ENCODE measurements around the gene FBXO15. TPM values are rescaled to one million over a fixed set of nuclear protein-coding genes. Genes with fewer than 3 reads are reported as not detected.

Gene FBXO15
- total and polyA plus RNA-seq, 2 donors (not counting 3 experiments of a cell fraction or from before 2014, with no cell fraction given) = not detected

DNA sequence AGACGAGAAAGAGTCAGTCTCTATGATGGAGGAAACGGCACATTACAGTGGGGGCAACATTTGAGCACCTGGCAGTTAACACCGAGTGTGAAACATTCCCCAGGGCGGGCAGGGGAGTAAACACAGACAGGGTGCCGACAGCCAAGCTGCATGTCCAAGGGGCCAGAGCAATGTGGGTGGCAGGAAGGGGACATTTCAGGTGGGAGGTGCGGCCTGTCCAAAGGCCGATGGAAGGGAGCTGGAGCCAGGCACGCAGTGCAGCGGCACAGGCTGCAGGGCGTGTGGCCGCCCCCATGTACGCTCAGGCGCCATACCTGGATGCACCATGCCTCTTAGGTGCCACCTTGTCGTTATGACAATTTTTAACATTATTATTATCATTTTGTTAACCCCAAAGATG lies 43.9 kb upstream of the FBXO15 start:
- H3K27ac ChIP-seq (ENCODE audit: insufficient read depth, low read depth, low read length) = no peak overlapping the region
- CTCF ChIA-PET = interaction anchor here (4.6 kb wide), 1 partner anchor 150 kb away, joined by 86 read pairs; no protein-coding TSS in a partner anchor
- H3K4me3 ChIP-seq (replicated peaks in 1 of 3; ENCODE audit: insufficient read depth in 1 of 3, low read depth in 1 of 3, low read length in 3 of 3) = no peak overlapping the region
- dilution Hi-C loops (cut with MboI; ENCODE audit: extremely low pct_ligation_motif_present, low sequenced_read_pairs) = no loop called here
- DNase-seq (ENCODE audit: low read depth, low spot score) = no peak
- intact Hi-C loops (cut with micrococcal nuclease) = no loop called here
- H3K9me3 ChIP-seq (replicated peaks; ENCODE audit: control insufficient read depth, insufficient read depth, low read length) = no peaks in the 10 kb centered on the region
- H3K4me1 ChIP-seq (ENCODE audit: control insufficient read depth, extremely low read depth, insufficient read depth, low read length) = no peaks in the 10 kb centered on the region
- no peak for FAIRE-seq
- BruUV-seq (replicated peaks) = no TSS peak
- peaks cover 0 to 3% of the 10 kb centered on the region in 2 experiments for H3K27me3 ChIP-seq (ENCODE audit: control insufficient read depth in 2 of 2, insufficient read depth in 2 of 2, low read length in 2 of 2)
- no peak overlapping the region for H2AFZ ChIP-seq (ENCODE audit: low read depth, low read length)
- no peaks in the 10 kb centered on the region for H3K9me1 ChIP-seq (replicated peaks; ENCODE audit: control insufficient read depth, extremely low read depth, insufficient read depth, low read length)
- H3K36me3 ChIP-seq (ENCODE audit: control insufficient read depth in 2 of 2, extremely low read depth in 1 of 2, insufficient read depth in 2 of 2, low read length in 2 of 2) = no peaks in the 10 kb centered on the region
- POLR2A ChIA-PET = no interaction called here
- no peak for TF ChIP-seq POLR2A (IDR thresholded peaks at IDR 0.05; ENCODE audit: low read depth, low read length)
- no peak for TF ChIP-seq FOS (IDR thresholded peaks at IDR 0.05; ENCODE audit: borderline replicate concordance, insufficient read depth, low read length)
- TF ChIP-seq MAX (IDR thresholded peaks at IDR 0.05; ENCODE audit: insufficient read depth, insufficient read length) = no peak
- TF ChIP-seq POLR2AphosphoS5 (IDR thresholded peaks at IDR 0.05; ENCODE audit: insufficient read depth, low read depth, low read length) = no peak
- no peak for TF ChIP-seq EZH2 (IDR thresholded peaks at IDR 0.05; ENCODE audit: borderline replicate concordance, low read depth, low read length, severe bottlenecking)
- no peak for TF ChIP-seq MYC (IDR thresholded peaks at IDR 0.05; ENCODE audit: low read depth, low read length)
- no peak for TF ChIP-seq JUN (IDR thresholded peaks at IDR 0.05; ENCODE audit: borderline replicate concordance, insufficient read depth, insufficient read length, low read depth)
- TF ChIP-seq, protein P1, sequence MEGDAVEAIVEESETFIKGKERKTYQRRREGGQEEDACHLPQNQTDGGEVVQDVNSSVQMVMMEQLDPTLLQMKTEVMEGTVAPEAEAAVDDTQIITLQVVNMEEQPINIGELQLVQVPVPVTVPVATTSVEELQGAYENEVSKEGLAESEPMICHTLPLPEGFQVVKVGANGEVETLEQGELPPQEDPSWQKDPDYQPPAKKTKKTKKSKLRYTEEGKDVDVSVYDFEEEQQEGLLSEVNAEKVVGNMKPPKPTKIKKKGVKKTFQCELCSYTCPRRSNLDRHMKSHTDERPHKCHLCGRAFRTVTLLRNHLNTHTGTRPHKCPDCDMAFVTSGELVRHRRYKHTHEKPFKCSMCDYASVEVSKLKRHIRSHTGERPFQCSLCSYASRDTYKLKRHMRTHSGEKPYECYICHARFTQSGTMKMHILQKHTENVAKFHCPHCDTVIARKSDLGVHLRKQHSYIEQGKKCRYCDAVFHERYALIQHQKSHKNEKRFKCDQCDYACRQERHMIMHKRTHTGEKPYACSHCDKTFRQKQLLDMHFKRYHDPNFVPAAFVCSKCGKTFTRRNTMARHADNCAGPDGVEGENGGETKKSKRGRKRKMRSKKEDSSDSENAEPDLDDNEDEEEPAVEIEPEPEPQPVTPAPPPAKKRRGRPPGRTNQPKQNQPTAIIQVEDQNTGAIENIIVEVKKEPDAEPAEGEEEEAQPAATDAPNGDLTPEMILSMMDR (IDR thresholded peaks at IDR 0.05; ENCODE audit: extremely low read depth in 1 of 2, insufficient read depth in 1 of 2, low read depth in 1 of 2, low read length in 2 of 2) = no peak
- TF ChIP-seq GATA2 (IDR thresholded peaks at IDR 0.05; ENCODE audit: insufficient read depth, insufficient read length, low read depth, low read length) = no peak
- H3K9ac ChIP-seq (replicated peaks; ENCODE audit: extremely low read depth, insufficient read depth, low read length) = no peak overlapping the region
- H3K4me2 ChIP-seq (ENCODE audit: insufficient read depth, low read length) = no peak overlapping the region
- H4K20me1 ChIP-seq (replicated peaks; ENCODE audit: control insufficient read depth, extremely low read depth, insufficient read depth, low read length) = no peaks in the 10 kb centered on the region
- H3K79me2 ChIP-seq (ENCODE audit: control insufficient read depth, insufficient read depth, low read length) = no peaks in the 10 kb centered on the region
